Keratinocyte (primary cell): Measurements from ENCODE around the gene YIPF2.

Experiments
- EZH2 ChIP-seq: IDR thresholded peaks from one replicate; pipeline ENCODE4 v1.6.1; 2012; ENCODE audit warnings: inconsistent platforms, mild to moderate bottlenecking, low read length, moderate library complexity
- TF ChIP-seq, protein P1 (sequence below), 3 experiments: IDR thresholded peaks in 1 of 3; conservative IDR thresholded peaks in 1 of 3; optimal IDR thresholded peaks in 1 of 3; 2 replicates in 2 of 3; 3 replicates in 1 of 3; pipeline versions ENCODE3 to v1.5.1; 2011; ENCODE audit warnings: low read length in 3 of 3, mild to moderate bottlenecking in 3 of 3, moderate library complexity in 2 of 3, control low read depth in 1 of 3, inconsistent platforms in 1 of 3; ENCODE audit not compliant: insufficient read depth in 2 of 3; ENCODE audit errors: extremely low read depth in 1 of 3

DNA sequence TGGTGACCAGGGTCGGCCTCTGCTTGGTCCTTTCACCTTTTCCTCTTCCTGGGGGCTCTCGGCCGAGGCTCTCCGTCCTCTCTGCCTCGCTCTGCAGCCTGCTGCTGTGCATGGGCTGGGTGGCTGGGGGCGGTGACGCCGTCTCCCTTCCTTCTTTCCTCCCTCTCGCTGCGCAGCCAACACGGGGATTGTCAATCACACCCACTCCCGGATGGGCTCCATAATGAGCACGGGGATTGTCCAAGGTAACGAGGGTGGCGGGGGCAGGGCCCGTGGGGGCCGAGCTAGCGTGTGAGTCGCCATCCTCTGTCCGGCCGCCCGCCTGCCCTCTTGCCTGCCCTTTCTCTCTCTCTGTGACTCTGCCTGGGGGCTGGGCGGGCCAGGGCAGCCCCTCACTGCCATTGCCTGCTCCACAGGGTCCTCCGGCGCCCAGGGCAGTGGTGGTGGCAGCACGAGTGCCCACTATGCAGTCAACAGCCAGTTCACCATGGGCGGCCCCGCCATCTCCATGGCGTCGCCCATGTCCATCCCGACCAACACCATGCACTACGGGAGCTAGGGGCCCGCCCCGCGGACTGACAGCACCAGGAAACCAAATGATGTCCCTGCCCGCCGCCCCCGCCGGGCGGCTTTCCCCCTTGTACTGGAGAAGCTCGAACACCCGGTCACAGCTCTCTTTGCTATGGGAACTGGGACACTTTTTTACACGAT lies 7.1 kb downstream of the YIPF2 start:
- TF ChIP-seq EZH2, result no peak
- TF ChIP-seq, protein P1, sequence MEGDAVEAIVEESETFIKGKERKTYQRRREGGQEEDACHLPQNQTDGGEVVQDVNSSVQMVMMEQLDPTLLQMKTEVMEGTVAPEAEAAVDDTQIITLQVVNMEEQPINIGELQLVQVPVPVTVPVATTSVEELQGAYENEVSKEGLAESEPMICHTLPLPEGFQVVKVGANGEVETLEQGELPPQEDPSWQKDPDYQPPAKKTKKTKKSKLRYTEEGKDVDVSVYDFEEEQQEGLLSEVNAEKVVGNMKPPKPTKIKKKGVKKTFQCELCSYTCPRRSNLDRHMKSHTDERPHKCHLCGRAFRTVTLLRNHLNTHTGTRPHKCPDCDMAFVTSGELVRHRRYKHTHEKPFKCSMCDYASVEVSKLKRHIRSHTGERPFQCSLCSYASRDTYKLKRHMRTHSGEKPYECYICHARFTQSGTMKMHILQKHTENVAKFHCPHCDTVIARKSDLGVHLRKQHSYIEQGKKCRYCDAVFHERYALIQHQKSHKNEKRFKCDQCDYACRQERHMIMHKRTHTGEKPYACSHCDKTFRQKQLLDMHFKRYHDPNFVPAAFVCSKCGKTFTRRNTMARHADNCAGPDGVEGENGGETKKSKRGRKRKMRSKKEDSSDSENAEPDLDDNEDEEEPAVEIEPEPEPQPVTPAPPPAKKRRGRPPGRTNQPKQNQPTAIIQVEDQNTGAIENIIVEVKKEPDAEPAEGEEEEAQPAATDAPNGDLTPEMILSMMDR (optimal IDR thresholded peaks at IDR 0.05 in 1 of 3, IDR thresholded peaks at IDR 0.05 in 1 of 3, conservative IDR thresholded peaks at IDR 0.05 in 1 of 3; ENCODE audit: extremely low read depth in 1 of 3, insufficient read depth in 2 of 3, low read length in 3 of 3), result no peak
